A549 (cell line): Measurements from ENCODE around the gene ARFRP1. TPM values are rescaled to one million over a fixed set of nuclear protein-coding genes. Genes with fewer than 3 reads are reported as not detected.

Source experiments
- ATAC-seq, 2 experiments: fragments of 200-7000 bp in 1 of 2; fragments of >200 bp in 1 of 2; cut with Nextera tagmentation in 1 of 2; cut with Tn5 transposase in 1 of 2; 3 replicates each; pipeline versions ENCODE4 v1.8.0 to v1.9.1; 2018 to 2020; ENCODE audit warnings: mild to moderate bottlenecking in 1 of 2, moderate library complexity in 1 of 2
- CTCF ChIA-PET: fragments of 300-600 bp; sonication (Branson Sonifier 250); formaldehyde crosslinking; extraction: SDS; loops from one replicate; lab custom pipeline; 2021; ENCODE audit warnings: antibody characterized with exemption, inconsistent platforms; lab: Yijun Ruan, JAX
- POLR2A ChIA-PET: fragments of 350-600 bp; formaldehyde crosslinking; extraction: SDS; loops from one replicate; lab custom pipeline; 2021; ENCODE audit warnings: antibody characterized with exemption, inconsistent platforms; lab: Yijun Ruan, JAX
- DNase-seq, 2 experiments: peaks; one replicate each; pipeline versions ENCODE4 v3.0.0 to v3.0.0-alpha.2; 2011 to 2016; ENCODE audit warnings: low read depth in 1 of 2, low spot score in 1 of 2
- FAIRE-seq: peaks from 2 replicates; lab custom pipeline; 2011; peaks lifted over from hg19 to GRCh38; lab: Jason Lieb, UNC
- H3K27ac ChIP-seq, 2 experiments: fragments of >200 bp; sonication (Bioruptor Twin); formaldehyde crosslinking; 3 replicates each; pipeline ENCODE4 v1.5.1; 2016 to 2017
- H3K4me1 ChIP-seq: fragments of >200 bp; sonication (Bioruptor Twin); formaldehyde crosslinking; 3 replicates; pipeline ENCODE4 v1.6.1; 2016
- H3K4me2 ChIP-seq: fragments of >200 bp; sonication (Bioruptor Twin); formaldehyde crosslinking; 3 replicates; pipeline ENCODE4 v1.6.1; 2016
- H3K4me3 ChIP-seq: fragments of >200 bp; sonication (Bioruptor Twin); formaldehyde crosslinking; 3 replicates; pipeline ENCODE4 v1.5.1; 2016
- H3K9me3 ChIP-seq: fragments of >200 bp; sonication (Bioruptor Twin); formaldehyde crosslinking; 3 replicates; pipeline ENCODE4 v1.6.1; 2016
- BCL3 ChIP-seq: fragments of >200 bp; sonication (Bioruptor Twin); formaldehyde crosslinking; IDR thresholded peaks from 3 replicates; pipeline ENCODE4 v1.6.1; 2016
- CBX8 ChIP-seq: fragments of 200-600 bp; sonication (generic); IDR thresholded peaks from 2 replicates; pipeline ENCODE4 v1.6.1; 2016
- CEBPB ChIP-seq, 2 experiments: fragments of >200 bp in 1 of 2; sonication (Bioruptor Twin) in 1 of 2; formaldehyde crosslinking in 1 of 2; IDR thresholded peaks; 2 replicates each; pipeline ENCODE4 v1.6.1; 2012 to 2016
- CHD4 ChIP-seq: fragments of 200-600 bp; sonication (generic); IDR thresholded peaks from 2 replicates; pipeline ENCODE4 v1.6.1; 2016; ENCODE audit warnings: antibody characterized with exemption, mild to moderate bottlenecking, borderline replicate concordance
- E2F6 ChIP-seq: IDR thresholded peaks from 2 replicates; pipeline ENCODE4 v1.6.1; 2012; ENCODE audit warnings: low read depth, borderline replicate concordance
- EHF ChIP-seq: fragments of 250-450 bp; sonication (Bioruptor Pico); IDR thresholded peaks from 2 replicates; pipeline ENCODE4 v1.5.0; 2020; ENCODE audit warnings: mild to moderate bottlenecking
- EP300 ChIP-seq, 2 experiments: fragments of >200 bp; sonication (Bioruptor Twin); formaldehyde crosslinking; IDR thresholded peaks; 2 replicates in 1 of 2; 3 replicates in 1 of 2; pipeline ENCODE4 v1.6.1; 2016 to 2017
- ESRRA ChIP-seq: fragments of 150-350 bp; IDR thresholded peaks from 2 replicates; pipeline ENCODE4 v1.6.1; 2014; ENCODE audit warnings: mild to moderate bottlenecking, low read length, borderline replicate concordance
- FOSL2 ChIP-seq, 2 experiments: fragments of 450-650 bp in 1 of 2; fragments of >200 bp in 1 of 2; sonication (Bioruptor Twin) in 1 of 2; formaldehyde crosslinking; IDR thresholded peaks; 2 replicates each; pipeline versions ENCODE4 v1.5.0 to v1.6.1; 2016 to 2020; ENCODE audit warnings: mild to moderate bottlenecking in 1 of 2, moderate library complexity in 1 of 2
- GATA3 ChIP-seq: IDR thresholded peaks from 2 replicates; pipeline ENCODE4 v1.6.1; 2012; ENCODE audit warnings: borderline replicate concordance
- HMGXB4 ChIP-seq: fragments of 250-450 bp; sonication (Bioruptor Pico); IDR thresholded peaks from 2 replicates; pipeline ENCODE4 v1.5.0; 2021; ENCODE audit warnings: mild to moderate bottlenecking, moderate library complexity, borderline replicate concordance
- HOXA7 ChIP-seq: fragments of 250-450 bp; sonication (Bioruptor Pico); IDR thresholded peaks from 2 replicates; pipeline ENCODE4 v1.5.0; 2020; ENCODE audit warnings: mild to moderate bottlenecking, moderate library complexity
- HOXB13 ChIP-seq: fragments of 250-450 bp; sonication (Bioruptor Pico); IDR thresholded peaks from 2 replicates; pipeline ENCODE4 v1.5.0; 2020; ENCODE audit warnings: low read depth, mild to moderate bottlenecking, moderate library complexity
- JUNB ChIP-seq: fragments of >200 bp; sonication (Bioruptor Twin); formaldehyde crosslinking; IDR thresholded peaks from 2 replicates; pipeline ENCODE4 v1.6.1; 2016
- KDM5A ChIP-seq: fragments of 200-600 bp; sonication (generic); IDR thresholded peaks from 2 replicates; pipeline ENCODE4 v1.6.1; 2016; ENCODE audit warnings: antibody characterized with exemption, mild to moderate bottlenecking
- MAFK ChIP-seq: fragments of 450-650 bp; IDR thresholded peaks from 2 replicates; pipeline ENCODE4 v1.6.1; 2014; ENCODE audit not compliant: partially characterized antibody
- NFE2L2 ChIP-seq: fragments of 150-350 bp; conservative IDR thresholded peaks from 2 replicates; pipeline ENCODE4 v1.6.1; 2014; ENCODE audit warnings: low read length
- NPAS2 ChIP-seq: fragments of 250-450 bp; sonication (Bioruptor Pico); IDR thresholded peaks from 2 replicates; pipeline ENCODE4 v1.8.0; 2022; ENCODE audit warnings: mild to moderate bottlenecking, moderate library complexity, borderline replicate concordance
- PBX3 ChIP-seq: IDR thresholded peaks from 2 replicates; pipeline ENCODE4 v1.6.1; 2012
- PHF8 ChIP-seq: fragments of 200-600 bp; sonication (generic); IDR thresholded peaks from 2 replicates; pipeline ENCODE4 v1.6.1; 2016; ENCODE audit warnings: low read depth, mild to moderate bottlenecking, antibody characterized with exemption, moderate library complexity, borderline replicate concordance
- POLR2A ChIP-seq: IDR thresholded peaks from 2 replicates; pipeline ENCODE4 v1.6.1; 2012; ENCODE audit warnings: mild to moderate bottlenecking, low read length
- RARB ChIP-seq: fragments of 250-450 bp; sonication (Bioruptor Pico); IDR thresholded peaks from 2 replicates; pipeline ENCODE4 v1.8.0; 2021; ENCODE audit warnings: mild to moderate bottlenecking, moderate library complexity
- RCOR1 ChIP-seq: fragments of 150-350 bp; IDR thresholded peaks from 2 replicates; pipeline ENCODE4 v1.6.1; 2014; ENCODE audit warnings: antibody characterized with exemption, low read length, low read depth
- RFX5 ChIP-seq: fragments of 450-650 bp; IDR thresholded peaks from 2 replicates; pipeline ENCODE4 v1.7.1; 2014; ENCODE audit warnings: antibody characterized with exemption, mild to moderate bottlenecking, moderate library complexity
- SMC3 ChIP-seq: fragments of >200 bp; sonication (Bioruptor Twin); formaldehyde crosslinking; IDR thresholded peaks from 3 replicates; pipeline ENCODE4 v1.6.1; 2018; ENCODE audit warnings: inconsistent platforms
- TFCP2L1 ChIP-seq: fragments of 250-450 bp; sonication (Bioruptor Pico); IDR thresholded peaks from 2 replicates; pipeline ENCODE4 v1.5.0; 2021; ENCODE audit warnings: mild to moderate bottlenecking
- TP53 ChIP-seq: fragments of 250-450 bp; sonication (Bioruptor Pico); IDR thresholded peaks from 2 replicates; pipeline ENCODE4 v1.5.0; 2021; ENCODE audit warnings: mild to moderate bottlenecking, moderate library complexity
- USF2 ChIP-seq: fragments of 450-650 bp; IDR thresholded peaks from 2 replicates; pipeline ENCODE4 v1.6.1; 2014; ENCODE audit warnings: antibody characterized with exemption
- ZFP36 ChIP-seq: fragments of 450-650 bp; IDR thresholded peaks from 2 replicates; pipeline ENCODE4 v1.6.1; 2014; ENCODE audit warnings: borderline replicate concordance; ENCODE audit not compliant: partially characterized antibody
- ZNF302 ChIP-seq: fragments of 250-450 bp; sonication (Bioruptor Pico); IDR thresholded peaks from 2 replicates; pipeline ENCODE4 v1.9.0; 2021; ENCODE audit warnings: inconsistent platforms, mild to moderate bottlenecking, moderate library complexity
- ZSCAN20 ChIP-seq: fragments of 250-450 bp; sonication (Bioruptor Pico); IDR thresholded peaks from 2 replicates; pipeline ENCODE4 v1.8.0; 2022; ENCODE audit warnings: mild to moderate bottlenecking, moderate library complexity
- whole genome bisulfite sequencing: methylation state at CpG from one replicate; pipeline ENCODE4 v1.1.6; 2017; ENCODE audit errors: missing lambda C conversion rate; 5-methylcytosine and 5-hydroxymethylcytosine counted together
- polyA plus RNA-seq, 4 experiments: library from polyadenylated mRNA; depleted of rRNA in 3 of 4; stranded (reverse); fragments of >200 nt; fragmentation: RNase III in 1 of 4; extraction: RNeasy Plus Mini Kit Qiagen cat#74134 plus additional on column Dnase treatment in 1 of 4; gene quantifications; 2 replicates in 3 of 4; 3 replicates in 1 of 4; pipeline ENCODE4 v1.2.3, GENCODE V29; 2011 to 2017

ARFRP1 gene
- polyA plus RNA-seq, 2 of the 4 experiments (the other 2 are of a cell fraction): 25.1 to 29.7 TPM

GRCh38 chr20:63685269-63686026 is 22.3 kb downstream of the ARFRP1 start:
- CTCF ChIA-PET: no interaction called here
- DNase-seq: no peak
- no peak for TF ChIP-seq USF2
- no peak for TF ChIP-seq RARB (CRISPR knock-in tag)
- no peak for TF ChIP-seq ZSCAN20 (CRISPR knock-in tag)
- no peak for TF ChIP-seq CBX8
- no peak for TF ChIP-seq NFE2L2
- TF ChIP-seq ZFP36: no peak
- no peak for TF ChIP-seq RCOR1
- TF ChIP-seq PHF8: no peak
- no peak for TF ChIP-seq NPAS2 (CRISPR knock-in tag)
- no peak for TF ChIP-seq TFCP2L1 (CRISPR knock-in tag)
- no peak for TF ChIP-seq CHD4
- no peak for TF ChIP-seq HOXB13 (CRISPR knock-in tag)
- TF ChIP-seq, all 56 proteins: peak for 0
- H3K4me2 ChIP-seq: no peak overlapping the region; the same call in 2 of the 3 replicates
- ATAC-seq: no peak
- WGBS: 92% methylated on average over 18 of the region's 21 CpGs
- peak overlapping the region in 1 of 2 experiments; percentile 83; a peak in 3 of 6 replicates for H3K27ac ChIP-seq
- POLR2A ChIA-PET: no interaction called here
- H3K4me3 ChIP-seq: no peak overlapping the region
- H3K9me3 ChIP-seq: no peaks in the 10 kb centered on the region
- peaks cover 42% of the 10 kb centered on the region for H3K4me1 ChIP-seq
- no peak for FAIRE-seq

- 28% methylated on average over 13 of the region's 22 CpGs for WGBS
- peak; percentile 87 to 94 for DNase-seq
- peak overlapping the region; percentile 70 for H3K4me2 ChIP-seq
- H3K27ac ChIP-seq: peak overlapping the region; percentile 93 to 94
- FAIRE-seq: peak; percentile 97
- H3K9me3 ChIP-seq: no peaks in the 10 kb centered on the region
- ATAC-seq: peak; percentile 79 to 93
- H3K4me1 ChIP-seq: peaks cover 40% of the 10 kb centered on the region
- no peak overlapping the region for H3K4me3 ChIP-seq
- POLR2A ChIA-PET: interaction anchor here (0.5 to 1.7 kb wide), 9 partner anchors 8 to 183 kb away, joined by 3 to 7 read pairs (median 4); partner anchors contain the start of genes ARFRP1, GMEB2, HELZ2 and PTK6
- CTCF ChIA-PET: interaction anchor here (0.8 to 4.3 kb wide), 6 partner anchors 10 to 187 kb away, joined by 3 to 34 read pairs (median 6); partner anchors contain the start of gene PTK6
- TF ChIP-seq RFX5 (no peak), EP300 (IDR thresholded peaks at IDR 0.05) (peak in 1 of 2 experiments; percentile 48; a peak in 1 of 5 replicates), SMC3 (peak; percentile 24; the same call in 1 of the 3 replicates), HOXA7 (no peak), TP53 (CRISPR knock-in tag) (no peak), ZNF302 (CRISPR knock-in tag) (0 out of 2 replicates have a peak, but pooled peaks have one; percentile 21), PHF8 (no peak), FOSL2 (IDR thresholded peaks at IDR 0.05) (peak; percentile 82), FOSL2 (CRISPR knock-in tag; IDR thresholded peaks at IDR 0.05) (peak; percentile 93), BCL3 (peak; percentile 75; the same call in 2 of the 3 replicates), CEBPB (IDR thresholded peaks at IDR 0.05) (peak in 1 of 2 experiments; percentile 22; a peak in 1 of 4 replicates), E2F6 (no peak), ESRRA (no peak), EHF (CRISPR knock-in tag) (no peak), KDM5A (no peak), MAFK (peak; percentile 90), JUNB (peak; percentile 72), GATA3 (peak; percentile 53; the same call in 1 of the 2 replicates), HMGXB4 (no peak), NFE2L2 (peak; percentile 68), PBX3 (peak; percentile 78), POLR2A (peak; percentile 49)
Observed at GRCh38 chr20:63682384-63683139, 25.2 kb downstream of the ARFRP1 start.
